Measurements from ENCODE around the gene FANCD2. TPM values are rescaled to one million over a fixed set of nuclear protein-coding genes. Genes with fewer than 3 reads are reported as not detected.
"Not testable (repeated sequence)": the region's sequence is repeated elsewhere in the genome, so short reads cannot be mapped to it uniquely, and the experiment has no call there.

FANCD2 gene
- total RNA-seq, 2 donors from 2014 or later = 56.0 to 79.9 TPM

DNA sequence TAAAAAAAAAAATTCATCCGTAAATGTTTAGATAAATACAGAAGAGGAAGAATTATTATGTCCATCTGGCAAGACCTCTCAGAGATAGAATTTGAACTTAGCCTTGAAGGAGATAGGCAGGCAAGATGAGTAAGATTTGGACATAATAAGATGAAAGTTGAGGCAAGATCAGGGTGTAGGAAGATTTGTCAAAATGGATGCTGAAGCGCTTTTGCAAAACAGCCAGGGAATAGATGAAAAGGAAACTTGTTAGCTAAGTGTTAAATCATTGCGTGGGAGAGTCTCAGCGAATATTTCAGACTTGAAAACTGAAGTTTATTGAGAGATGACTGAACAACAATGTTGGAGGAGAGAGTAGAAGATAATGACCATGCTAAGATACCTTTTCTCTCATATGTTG lies 96.5 kb downstream of the FANCD2 start:
- no peak overlapping the region for H3K4me3 Mint-ChIP-seq

DNA sequence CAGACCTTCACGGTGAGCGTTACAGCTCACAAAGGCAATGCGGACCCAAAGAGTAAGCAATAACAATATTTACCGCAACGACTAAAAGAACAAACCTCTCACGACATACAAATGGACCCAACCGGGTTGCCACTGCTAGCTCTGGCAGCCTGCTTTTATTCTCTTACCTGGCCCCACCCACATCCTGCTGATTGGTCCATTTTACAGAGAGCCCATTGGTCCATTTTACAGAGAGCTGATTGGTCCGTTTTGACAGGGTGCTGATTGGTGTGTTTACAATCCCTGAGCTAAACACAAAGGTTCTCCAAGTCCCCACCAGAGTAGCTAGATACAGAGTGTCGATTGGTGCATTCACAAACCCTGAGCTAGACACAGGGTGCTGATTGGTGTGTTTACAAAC lies 109.6 kb downstream of the FANCD2 start:
- not testable (repeated sequence) for H3K27me3 ChIP-seq (ENCODE audit: control insufficient read depth, insufficient read depth, low read length, poor library complexity, severe bottlenecking); H3K9ac ChIP-seq (ENCODE audit: extremely low read depth, low read length, poor library complexity, severe bottlenecking); H3K9me3 Mint-ChIP-seq; H3K27me3 Mint-ChIP-seq (ENCODE audit: insufficient read depth); H3K27ac ChIP-seq (ENCODE audit: low read depth, low read length); H3K27ac Mint-ChIP-seq; H3K4me1 ChIP-seq (ENCODE audit: control insufficient read depth, insufficient read depth, low read length); H3K36me3 ChIP-seq (ENCODE audit: control insufficient read depth, insufficient read depth, low read length); H3K9me3 ChIP-seq (ENCODE audit: control insufficient read depth, low read length); H3K4me3 ChIP-seq (ENCODE audit: low read length); H3K4me3 Mint-ChIP-seq; H3K4me1 Mint-ChIP-seq; DNase-seq; H3K36me3 Mint-ChIP-seq (ENCODE audit: low read depth)
- 90 to 96% methylated on average over 7 to 9 of the region's 9 CpGs for WGBS, 2 experiments (ENCODE audit: insufficient coverage in 1 of 2, insufficient read length in 1 of 2)

More for the DNA sequence above, 96.5 kb downstream of the FANCD2 start:
- TF ChIP-seq, protein P1, sequence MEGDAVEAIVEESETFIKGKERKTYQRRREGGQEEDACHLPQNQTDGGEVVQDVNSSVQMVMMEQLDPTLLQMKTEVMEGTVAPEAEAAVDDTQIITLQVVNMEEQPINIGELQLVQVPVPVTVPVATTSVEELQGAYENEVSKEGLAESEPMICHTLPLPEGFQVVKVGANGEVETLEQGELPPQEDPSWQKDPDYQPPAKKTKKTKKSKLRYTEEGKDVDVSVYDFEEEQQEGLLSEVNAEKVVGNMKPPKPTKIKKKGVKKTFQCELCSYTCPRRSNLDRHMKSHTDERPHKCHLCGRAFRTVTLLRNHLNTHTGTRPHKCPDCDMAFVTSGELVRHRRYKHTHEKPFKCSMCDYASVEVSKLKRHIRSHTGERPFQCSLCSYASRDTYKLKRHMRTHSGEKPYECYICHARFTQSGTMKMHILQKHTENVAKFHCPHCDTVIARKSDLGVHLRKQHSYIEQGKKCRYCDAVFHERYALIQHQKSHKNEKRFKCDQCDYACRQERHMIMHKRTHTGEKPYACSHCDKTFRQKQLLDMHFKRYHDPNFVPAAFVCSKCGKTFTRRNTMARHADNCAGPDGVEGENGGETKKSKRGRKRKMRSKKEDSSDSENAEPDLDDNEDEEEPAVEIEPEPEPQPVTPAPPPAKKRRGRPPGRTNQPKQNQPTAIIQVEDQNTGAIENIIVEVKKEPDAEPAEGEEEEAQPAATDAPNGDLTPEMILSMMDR (conservative IDR thresholded peaks at IDR 0.05) = no peak
- Mint-ChIP-seq H3K9me3 (no peaks in the 10 kb centered on the region), H3K36me3 (ENCODE audit: low read depth) (peaks cover 63% of the 10 kb centered on the region), H3K27ac (no peak overlapping the region), H3K27me3 (ENCODE audit: insufficient read depth) (no peaks in the 10 kb centered on the region), H3K4me1 (no peaks in the 10 kb centered on the region)
- no peak overlapping the region for H3K4me3 ChIP-seq (ENCODE audit: low read length)
- 94% methylated on average over 4 of the region's 4 CpGs for WGBS, 2 experiments (ENCODE audit: insufficient coverage in 1 of 2, insufficient read length in 1 of 2)
- peaks cover 62% of the 10 kb centered on the region for H3K36me3 ChIP-seq (ENCODE audit: control insufficient read depth, insufficient read depth, low read length)
- no peaks in the 10 kb centered on the region for H3K4me1 ChIP-seq (ENCODE audit: control insufficient read depth, insufficient read depth, low read length)
- no peak overlapping the region for H3K27ac ChIP-seq (ENCODE audit: low read depth, low read length)
- DNase-seq = no peak
- no peaks in the 10 kb centered on the region for H3K9me3 ChIP-seq (ENCODE audit: control insufficient read depth, low read length)
- H3K27me3 ChIP-seq (ENCODE audit: control insufficient read depth, insufficient read depth, low read length, poor library complexity, severe bottlenecking) = no peaks in the 10 kb centered on the region
- H3K9ac ChIP-seq (ENCODE audit: extremely low read depth, low read length, poor library complexity, severe bottlenecking) = no peak overlapping the region

DNA sequence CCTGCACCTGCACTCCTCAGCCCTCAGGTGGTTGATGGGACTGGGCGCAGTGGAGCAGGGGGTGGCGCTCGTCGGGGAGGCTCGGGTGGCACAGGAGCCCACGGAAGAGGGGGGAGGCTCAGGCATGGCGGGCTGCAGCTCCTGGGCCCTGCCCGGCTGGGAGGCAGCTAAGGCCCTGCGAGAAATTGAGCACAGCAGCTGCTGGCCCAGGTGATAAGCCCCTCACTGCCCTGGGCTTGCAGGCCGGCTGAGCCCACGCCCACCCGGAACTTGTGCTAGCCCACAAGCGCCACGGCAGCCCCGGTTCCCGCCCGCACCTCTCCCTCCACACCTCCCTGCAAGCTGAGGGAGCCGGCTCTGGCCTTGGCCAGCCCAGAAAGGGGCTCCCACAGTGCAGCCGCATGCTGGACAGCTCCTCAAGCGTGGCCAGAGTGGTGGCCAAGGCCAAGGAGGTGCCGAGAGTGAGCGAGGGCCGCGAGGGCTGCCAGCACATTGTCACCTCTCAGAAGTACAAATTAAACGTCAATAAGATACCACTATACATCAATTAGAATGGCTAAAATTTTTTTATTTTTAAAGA lies 110.3 kb downstream of the FANCD2 start:
- Histone ChIP-seq H3K27me3 (ENCODE audit: control insufficient read depth, insufficient read depth, low read length, poor library complexity, severe bottlenecking) (no peaks in the 10 kb centered on the region), H3K9ac (ENCODE audit: extremely low read depth, low read length, poor library complexity, severe bottlenecking) (no peak overlapping the region), H3K36me3 (ENCODE audit: control insufficient read depth, insufficient read depth, low read length) (no peaks in the 10 kb centered on the region), H3K27ac (ENCODE audit: low read depth, low read length) (no peak overlapping the region), H3K4me3 (ENCODE audit: low read length) (no peak overlapping the region), H3K9me3 (ENCODE audit: control insufficient read depth, low read length) (no peaks in the 10 kb centered on the region), H3K4me1 (ENCODE audit: control insufficient read depth, insufficient read depth, low read length) (no peaks in the 10 kb centered on the region)
- Mint-ChIP-seq H3K27me3 (ENCODE audit: insufficient read depth) (no peaks in the 10 kb centered on the region), H3K4me3 (no peak overlapping the region), H3K9me3 (peaks cover 5% of the 10 kb centered on the region), H3K36me3 (ENCODE audit: low read depth) (no peaks in the 10 kb centered on the region), H3K27ac (no peak overlapping the region), H3K4me1 (no peaks in the 10 kb centered on the region)
- 89 to 92% methylated on average over 11 to 25 of the region's 25 CpGs for WGBS, 2 experiments (ENCODE audit: insufficient coverage in 1 of 2, insufficient read length in 1 of 2)
- TF ChIP-seq, protein P1 (conservative IDR thresholded peaks at IDR 0.05) = no peak
- DNase-seq = no peak

DNA sequence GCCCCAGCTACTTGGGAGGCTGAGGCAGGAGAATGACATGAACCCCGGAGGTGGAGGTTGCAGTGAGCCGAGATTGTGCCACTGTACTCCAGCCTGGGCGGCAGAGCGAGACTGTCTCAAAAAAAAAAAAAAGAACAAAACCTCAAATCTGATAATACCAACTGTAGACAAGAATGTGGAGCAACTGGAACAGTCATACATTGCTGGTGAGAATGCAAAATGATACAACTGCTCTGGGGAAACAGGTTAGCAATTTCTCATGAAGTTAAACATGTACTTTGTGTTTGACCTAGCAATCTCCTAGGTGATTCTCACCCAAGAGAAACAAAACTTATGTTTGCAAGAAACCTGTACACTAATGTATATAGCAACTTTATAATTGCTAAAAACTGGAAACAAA lies 110.9 kb downstream of the FANCD2 start:
- H3K4me3 ChIP-seq (ENCODE audit: low read length) = no peak overlapping the region
- peaks cover 5% of the 10 kb centered on the region for H3K9me3 Mint-ChIP-seq
- H3K36me3 ChIP-seq (ENCODE audit: control insufficient read depth, insufficient read depth, low read length) = no peaks in the 10 kb centered on the region
- no peaks in the 10 kb centered on the region for H3K27me3 Mint-ChIP-seq (ENCODE audit: insufficient read depth)
- WGBS, 2 experiments (ENCODE audit: insufficient coverage in 1 of 2, insufficient read length in 1 of 2) = 98% methylated on average over 4 of the region's 4 CpGs; no CpG with 5 or more reads in 1 of the 2 experiments
- no peak overlapping the region for H3K27ac Mint-ChIP-seq
- H3K27ac ChIP-seq (ENCODE audit: low read depth, low read length) = no peak overlapping the region
- DNase-seq = no peak
- H3K27me3 ChIP-seq (ENCODE audit: control insufficient read depth, insufficient read depth, low read length, poor library complexity, severe bottlenecking) = no peaks in the 10 kb centered on the region
- H3K4me1 ChIP-seq (ENCODE audit: control insufficient read depth, insufficient read depth, low read length) = no peaks in the 10 kb centered on the region
- H3K9me3 ChIP-seq (ENCODE audit: control insufficient read depth, low read length) = no peaks in the 10 kb centered on the region
- no peaks in the 10 kb centered on the region for H3K4me1 Mint-ChIP-seq
- TF ChIP-seq, protein P1 (conservative IDR thresholded peaks at IDR 0.05) = no peak
- no peak overlapping the region for H3K4me3 Mint-ChIP-seq
- H3K36me3 Mint-ChIP-seq (ENCODE audit: low read depth) = no peaks in the 10 kb centered on the region
- H3K9ac ChIP-seq (ENCODE audit: extremely low read depth, low read length, poor library complexity, severe bottlenecking) = no peak overlapping the region

Data from endodermal cell (in vitro differentiated cells).